Measurements from ENCODE around the gene NUP153. TPM values are rescaled to one million over a fixed set of nuclear protein-coding genes. Genes with fewer than 3 reads are reported as not detected.

NUP153 gene
- polyA plus RNA-seq, 1 donor from 2014 or later = 20.6 TPM

DNA sequence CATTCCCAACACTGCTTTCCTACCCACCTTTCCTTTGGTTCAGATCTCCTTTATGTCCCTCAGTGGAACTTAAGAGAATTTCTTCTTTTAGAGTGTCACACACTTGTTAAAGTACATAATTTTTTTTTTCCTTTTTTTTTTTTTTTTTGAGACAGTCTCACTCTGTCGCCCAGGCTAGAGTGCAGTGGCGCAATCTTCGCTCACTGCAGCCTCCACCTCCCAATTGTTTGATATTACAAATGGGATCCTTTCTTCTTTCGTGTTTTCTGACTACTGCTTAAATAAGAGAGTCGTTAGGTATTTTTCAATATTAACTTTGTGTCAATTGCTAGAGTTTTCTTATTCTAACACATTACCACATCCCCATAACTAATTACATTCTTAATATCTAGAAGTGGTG, 29.1 kb downstream of the NUP153 start:
- peaks cover 4% of the 10 kb centered on the region for H3K36me3 ChIP-seq (ENCODE audit: insufficient read depth, low read length)
- H3K9me3 ChIP-seq (ENCODE audit: low read length) = no peaks in the 10 kb centered on the region
- H3K27me3 ChIP-seq (ENCODE audit: insufficient read depth, low read depth, low read length) = no peaks in the 10 kb centered on the region
- H3K79me2 ChIP-seq (replicated peaks; ENCODE audit: insufficient read depth, low read length) = peaks cover 48% of the 10 kb centered on the region
- no peak overlapping the region for H2AFZ ChIP-seq (ENCODE audit: low read depth, low read length)
- no peak overlapping the region for H3K9ac ChIP-seq (ENCODE audit: low read length)
- H3K9me2 ChIP-seq (ENCODE audit: insufficient read depth, low read length) = no peaks in the 10 kb centered on the region
- TF ChIP-seq EP300 (conservative IDR thresholded peaks at IDR 0.05; ENCODE audit: poor library complexity, severe bottlenecking) (no peak), SMC3 (conservative IDR thresholded peaks at IDR 0.05; ENCODE audit: poor library complexity) (no peak), POLR2AphosphoS5 (IDR thresholded peaks at IDR 0.05) (no peak), EZH2 (IDR thresholded peaks at IDR 0.05; ENCODE audit: borderline replicate concordance, insufficient read depth, low read length, poor library complexity, severe bottlenecking) (no peak), TAF1 (IDR thresholded peaks at IDR 0.05; ENCODE audit: low read depth) (no peak), MXI1 (conservative IDR thresholded peaks at IDR 0.05; ENCODE audit: poor library complexity, severe bottlenecking) (no peak), RAD21 (conservative IDR thresholded peaks at IDR 0.05) (no peak)
- TF ChIP-seq, protein P1, sequence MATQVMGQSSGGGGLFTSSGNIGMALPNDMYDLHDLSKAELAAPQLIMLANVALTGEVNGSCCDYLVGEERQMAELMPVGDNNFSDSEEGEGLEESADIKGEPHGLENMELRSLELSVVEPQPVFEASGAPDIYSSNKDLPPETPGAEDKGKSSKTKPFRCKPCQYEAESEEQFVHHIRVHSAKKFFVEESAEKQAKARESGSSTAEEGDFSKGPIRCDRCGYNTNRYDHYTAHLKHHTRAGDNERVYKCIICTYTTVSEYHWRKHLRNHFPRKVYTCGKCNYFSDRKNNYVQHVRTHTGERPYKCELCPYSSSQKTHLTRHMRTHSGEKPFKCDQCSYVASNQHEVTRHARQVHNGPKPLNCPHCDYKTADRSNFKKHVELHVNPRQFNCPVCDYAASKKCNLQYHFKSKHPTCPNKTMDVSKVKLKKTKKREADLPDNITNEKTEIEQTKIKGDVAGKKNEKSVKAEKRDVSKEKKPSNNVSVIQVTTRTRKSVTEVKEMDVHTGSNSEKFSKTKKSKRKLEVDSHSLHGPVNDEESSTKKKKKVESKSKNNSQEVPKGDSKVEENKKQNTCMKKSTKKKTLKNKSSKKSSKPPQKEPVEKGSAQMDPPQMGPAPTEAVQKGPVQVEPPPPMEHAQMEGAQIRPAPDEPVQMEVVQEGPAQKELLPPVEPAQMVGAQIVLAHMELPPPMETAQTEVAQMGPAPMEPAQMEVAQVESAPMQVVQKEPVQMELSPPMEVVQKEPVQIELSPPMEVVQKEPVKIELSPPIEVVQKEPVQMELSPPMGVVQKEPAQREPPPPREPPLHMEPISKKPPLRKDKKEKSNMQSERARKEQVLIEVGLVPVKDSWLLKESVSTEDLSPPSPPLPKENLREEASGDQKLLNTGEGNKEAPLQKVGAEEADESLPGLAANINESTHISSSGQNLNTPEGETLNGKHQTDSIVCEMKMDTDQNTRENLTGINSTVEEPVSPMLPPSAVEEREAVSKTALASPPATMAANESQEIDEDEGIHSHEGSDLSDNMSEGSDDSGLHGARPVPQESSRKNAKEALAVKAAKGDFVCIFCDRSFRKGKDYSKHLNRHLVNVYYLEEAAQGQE (IDR thresholded peaks at IDR 0.05; ENCODE audit: borderline replicate concordance) = no peak
- TF ChIP-seq, protein P2, sequence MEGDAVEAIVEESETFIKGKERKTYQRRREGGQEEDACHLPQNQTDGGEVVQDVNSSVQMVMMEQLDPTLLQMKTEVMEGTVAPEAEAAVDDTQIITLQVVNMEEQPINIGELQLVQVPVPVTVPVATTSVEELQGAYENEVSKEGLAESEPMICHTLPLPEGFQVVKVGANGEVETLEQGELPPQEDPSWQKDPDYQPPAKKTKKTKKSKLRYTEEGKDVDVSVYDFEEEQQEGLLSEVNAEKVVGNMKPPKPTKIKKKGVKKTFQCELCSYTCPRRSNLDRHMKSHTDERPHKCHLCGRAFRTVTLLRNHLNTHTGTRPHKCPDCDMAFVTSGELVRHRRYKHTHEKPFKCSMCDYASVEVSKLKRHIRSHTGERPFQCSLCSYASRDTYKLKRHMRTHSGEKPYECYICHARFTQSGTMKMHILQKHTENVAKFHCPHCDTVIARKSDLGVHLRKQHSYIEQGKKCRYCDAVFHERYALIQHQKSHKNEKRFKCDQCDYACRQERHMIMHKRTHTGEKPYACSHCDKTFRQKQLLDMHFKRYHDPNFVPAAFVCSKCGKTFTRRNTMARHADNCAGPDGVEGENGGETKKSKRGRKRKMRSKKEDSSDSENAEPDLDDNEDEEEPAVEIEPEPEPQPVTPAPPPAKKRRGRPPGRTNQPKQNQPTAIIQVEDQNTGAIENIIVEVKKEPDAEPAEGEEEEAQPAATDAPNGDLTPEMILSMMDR (IDR thresholded peaks at IDR 0.05; ENCODE audit: poor library complexity, severe bottlenecking) = no peak
- no peak overlapping the region for H3K4me3 ChIP-seq (ENCODE audit: low read length)
- H3K4me2 ChIP-seq (ENCODE audit: low read length) = no peak overlapping the region
- no peaks in the 10 kb centered on the region for H3F3A ChIP-seq (ENCODE audit: insufficient read depth, low read length, poor library complexity, severe bottlenecking)
- no peak overlapping the region for H3K27ac ChIP-seq (ENCODE audit: low read length)
- H4K20me1 ChIP-seq (ENCODE audit: insufficient read depth) = no peaks in the 10 kb centered on the region

DNA sequence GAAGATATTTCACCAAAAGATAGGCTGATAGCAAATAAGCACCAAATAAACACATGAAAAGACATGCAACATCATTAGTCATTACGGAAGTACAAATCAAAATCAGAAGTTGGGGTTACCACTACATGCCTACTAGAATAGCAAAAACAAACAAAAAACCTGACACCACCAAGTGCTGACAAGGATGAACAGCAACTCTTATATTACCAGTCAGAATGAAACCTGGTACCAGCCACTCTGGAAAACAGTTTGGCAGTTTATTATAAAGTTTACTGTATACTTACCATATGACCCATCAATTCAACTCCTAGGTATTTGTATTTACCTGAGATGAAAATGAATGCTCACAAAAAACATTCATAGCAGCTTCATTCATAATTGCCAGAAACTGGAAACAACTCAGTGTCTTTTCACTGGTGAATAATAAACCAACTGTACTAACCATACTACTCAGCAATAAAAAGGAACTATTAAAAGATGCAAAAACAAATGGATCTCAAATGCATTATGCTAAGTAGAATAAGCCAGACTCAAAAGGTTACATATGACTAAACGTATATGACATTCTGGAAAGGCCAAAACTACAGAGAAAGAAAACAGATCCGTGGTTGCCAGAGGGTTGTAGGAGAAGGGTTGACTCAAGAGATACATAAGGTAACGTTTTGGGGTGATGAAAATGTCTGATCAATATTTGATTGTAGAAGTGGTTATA, 33.0 kb downstream of the NUP153 start:
- TF ChIP-seq POLR2AphosphoS5 (IDR thresholded peaks at IDR 0.05) (no peak), TAF1 (IDR thresholded peaks at IDR 0.05; ENCODE audit: low read depth) (no peak), EZH2 (IDR thresholded peaks at IDR 0.05; ENCODE audit: borderline replicate concordance, insufficient read depth, low read length, poor library complexity, severe bottlenecking) (no peak), RAD21 (conservative IDR thresholded peaks at IDR 0.05) (no peak), SMC3 (conservative IDR thresholded peaks at IDR 0.05; ENCODE audit: poor library complexity) (no peak), EP300 (conservative IDR thresholded peaks at IDR 0.05; ENCODE audit: poor library complexity, severe bottlenecking) (no peak), MXI1 (conservative IDR thresholded peaks at IDR 0.05; ENCODE audit: poor library complexity, severe bottlenecking) (no peak)
- TF ChIP-seq, protein P2 (IDR thresholded peaks at IDR 0.05; ENCODE audit: poor library complexity, severe bottlenecking) = no peak
- TF ChIP-seq, protein P1 (IDR thresholded peaks at IDR 0.05; ENCODE audit: borderline replicate concordance) = no peak
- Histone ChIP-seq H4K20me1 (ENCODE audit: insufficient read depth) (no peaks in the 10 kb centered on the region), H3K27me3 (ENCODE audit: insufficient read depth, low read depth, low read length) (no peaks in the 10 kb centered on the region), H3K79me2 (replicated peaks; ENCODE audit: insufficient read depth, low read length) (peaks cover 27% of the 10 kb centered on the region), H3K36me3 (ENCODE audit: insufficient read depth, low read length) (peaks cover 4% of the 10 kb centered on the region), H3K4me2 (ENCODE audit: low read length) (no peak overlapping the region), H3K4me3 (ENCODE audit: low read length) (no peak overlapping the region), H3K9me3 (ENCODE audit: low read length) (no peaks in the 10 kb centered on the region), H3F3A (ENCODE audit: insufficient read depth, low read length, poor library complexity, severe bottlenecking) (no peaks in the 10 kb centered on the region), H3K9me2 (ENCODE audit: insufficient read depth, low read length) (no peaks in the 10 kb centered on the region), H3K9ac (ENCODE audit: low read length) (no peak overlapping the region), H3K27ac (ENCODE audit: low read length) (no peak overlapping the region), H2AFZ (ENCODE audit: low read depth, low read length) (no peak overlapping the region)

Measured in neural cell (in vitro differentiated cells).